Measurements from ENCODE around the gene PSMA1. TPM values are rescaled to one million over a fixed set of nuclear protein-coding genes. Genes with fewer than 3 reads are reported as not detected.

PSMA1 gene
- total RNA-seq, 1 experiment from 2014 or later, result 275 TPM

DNA sequence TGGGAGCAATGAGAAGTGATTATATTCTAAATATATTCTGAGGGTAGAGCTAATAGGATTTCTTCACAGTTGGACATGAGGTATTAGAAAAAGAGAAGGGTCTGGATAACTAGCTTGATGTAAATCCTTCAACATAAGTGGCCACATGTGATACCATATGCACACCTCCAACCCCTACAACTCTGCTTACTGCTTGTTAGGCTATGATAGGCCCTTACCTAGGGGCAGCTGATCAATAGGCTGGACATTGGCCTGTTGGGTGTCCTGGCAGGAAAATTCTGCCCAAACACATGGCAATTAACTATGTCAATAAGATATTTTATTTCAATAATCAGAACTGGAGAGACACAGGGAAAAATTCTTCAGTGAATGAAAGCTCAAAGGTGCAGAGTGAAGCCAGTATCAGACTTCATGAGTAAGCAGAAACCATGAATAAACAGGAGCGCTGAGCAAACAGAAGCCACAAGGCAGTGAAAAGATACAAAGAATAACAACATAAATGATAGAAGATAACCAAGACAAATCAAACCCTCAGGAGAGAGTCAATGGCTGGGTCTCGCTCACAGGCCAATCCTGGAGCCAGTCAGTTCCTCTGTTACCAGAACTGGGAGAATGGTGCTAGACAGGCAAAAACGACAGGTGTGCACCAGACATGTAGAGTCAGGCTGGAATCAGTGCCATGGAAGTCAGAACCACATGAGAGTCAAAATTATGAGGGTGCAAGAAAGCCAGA, 46.3 kb upstream of the PSMA1 start:
- no peak for ATAC-seq
- Histone ChIP-seq H3K4me2 (ENCODE audit: low read length) (no peak overlapping the region), H3F3A (ENCODE audit: low read length, unreplicated experiment) (no peaks in the 10 kb centered on the region), H3K9ac (ENCODE audit: low read length) (no peak overlapping the region), H3K4me1 (ENCODE audit: insufficient read depth, low read length) (no peaks in the 10 kb centered on the region), H3K9me2 (replicated peaks; ENCODE audit: low read length) (no peaks in the 10 kb centered on the region), H3K79me2 (ENCODE audit: low read length) (no peaks in the 10 kb centered on the region), H2AFZ (ENCODE audit: low read length) (no peak overlapping the region), H3K9me3 (ENCODE audit: low read length) (no peaks in the 10 kb centered on the region), H3K4me3 (ENCODE audit: low read length) (no peak overlapping the region), H3K27me3 (ENCODE audit: low read length) (peaks cover 23% of the 10 kb centered on the region), H3K27ac (ENCODE audit: low read length) (no peak overlapping the region), H4K20me1 (ENCODE audit: low read length) (no peaks in the 10 kb centered on the region), H3K36me3 (ENCODE audit: low read depth, low read length) (no peaks in the 10 kb centered on the region)
- ChIA-PET POLR2A (ENCODE audit: unreplicated experiment) (no interaction called here), CTCF (no interaction called here)
- DNase-seq, result no peak
- TF ChIP-seq CTCF (conservative IDR thresholded peaks at IDR 0.05; ENCODE audit: low read depth, low read length), result no peak
- TF ChIP-seq EZH2 (IDR thresholded peaks at IDR 0.05; ENCODE audit: low read length, unreplicated experiment), result no peak
- no peak for TF ChIP-seq EZH2phosphoT487 (IDR thresholded peaks at IDR 0.05; ENCODE audit: borderline replicate concordance, low read length)
- no TSS peak for BruUV-seq (replicated peaks)
- intact Hi-C loops (cut with micrococcal nuclease), result no loop called here

- Histone ChIP-seq H3K27ac (ENCODE audit: low read length) (no peak overlapping the region), H4K20me1 (ENCODE audit: low read length) (no peaks in the 10 kb centered on the region), H2AFZ (ENCODE audit: low read length) (no peak overlapping the region), H3K4me2 (ENCODE audit: low read length) (no peak overlapping the region), H3K79me2 (ENCODE audit: low read length) (no peaks in the 10 kb centered on the region), H3K4me3 (ENCODE audit: low read length) (no peak overlapping the region), H3K9ac (ENCODE audit: low read length) (no peak overlapping the region), H3K9me2 (replicated peaks; ENCODE audit: low read length) (no peaks in the 10 kb centered on the region), H3K9me3 (ENCODE audit: low read length) (no peaks in the 10 kb centered on the region), H3K27me3 (ENCODE audit: low read length) (peaks cover 28% of the 10 kb centered on the region), H3F3A (ENCODE audit: low read length, unreplicated experiment) (no peaks in the 10 kb centered on the region), H3K36me3 (ENCODE audit: low read depth, low read length) (no peaks in the 10 kb centered on the region), H3K4me1 (ENCODE audit: insufficient read depth, low read length) (no peaks in the 10 kb centered on the region)
- TF ChIP-seq EZH2phosphoT487 (IDR thresholded peaks at IDR 0.05; ENCODE audit: borderline replicate concordance, low read length), result no peak
- no peak for TF ChIP-seq CTCF (conservative IDR thresholded peaks at IDR 0.05; ENCODE audit: low read depth, low read length)
- no peak for TF ChIP-seq EZH2 (IDR thresholded peaks at IDR 0.05; ENCODE audit: low read length, unreplicated experiment)
- ChIA-PET POLR2A (ENCODE audit: unreplicated experiment) (no interaction called here), CTCF (no interaction called here)
- no peak for DNase-seq
- no TSS peak for BruUV-seq (replicated peaks)
- intact Hi-C loops (cut with micrococcal nuclease), result no loop called here
- ATAC-seq, result no peak
Measured at GRCh38 chr11:14565845-14566244, 45.7 kb upstream of the PSMA1 start.

- no peak for DNase-seq
- TF ChIP-seq EZH2phosphoT487 (IDR thresholded peaks at IDR 0.05; ENCODE audit: borderline replicate concordance, low read length), result no peak
- no peak for TF ChIP-seq EZH2 (IDR thresholded peaks at IDR 0.05; ENCODE audit: low read length, unreplicated experiment)
- TF ChIP-seq CTCF (conservative IDR thresholded peaks at IDR 0.05; ENCODE audit: low read depth, low read length), result no peak
- H2AFZ ChIP-seq (ENCODE audit: low read length), result no peak overlapping the region
- H3K9me3 ChIP-seq (ENCODE audit: low read length), result no peaks in the 10 kb centered on the region
- ATAC-seq, result no peak
- H3K9me2 ChIP-seq (replicated peaks; ENCODE audit: low read length), result no peaks in the 10 kb centered on the region
- H3K4me3 ChIP-seq (ENCODE audit: low read length), result no peak overlapping the region
- ChIA-PET POLR2A (ENCODE audit: unreplicated experiment) (interaction anchor here (0.7 kb wide), 1 partner anchor 42 kb away, joined by 6 read pairs; no protein-coding TSS in a partner anchor), CTCF (no interaction called here)
- no peak overlapping the region for H3K27ac ChIP-seq (ENCODE audit: low read length)
- no peaks in the 10 kb centered on the region for H4K20me1 ChIP-seq (ENCODE audit: low read length)
- H3K27me3 ChIP-seq (ENCODE audit: low read length), result peaks cover 37% of the 10 kb centered on the region
- intact Hi-C loops (cut with micrococcal nuclease), result no loop called here
- no peak overlapping the region for H3K9ac ChIP-seq (ENCODE audit: low read length)
- no peaks in the 10 kb centered on the region for H3F3A ChIP-seq (ENCODE audit: low read length, unreplicated experiment)
- no peak overlapping the region for H3K4me2 ChIP-seq (ENCODE audit: low read length)
- no peaks in the 10 kb centered on the region for H3K4me1 ChIP-seq (ENCODE audit: insufficient read depth, low read length)
- no peaks in the 10 kb centered on the region for H3K79me2 ChIP-seq (ENCODE audit: low read length)
- BruUV-seq (replicated peaks), result no TSS peak
- no peaks in the 10 kb centered on the region for H3K36me3 ChIP-seq (ENCODE audit: low read depth, low read length)
Measured at GRCh38 chr11:14555818-14556217, 35.6 kb upstream of the PSMA1 start.

Data from PC-3 (cell line).